Osteocyte (in vitro differentiated cells): ENCODE data around the gene RAB44. TPM values are rescaled to one million over a fixed set of nuclear protein-coding genes. Genes with fewer than 3 reads are reported as not detected.
A peak's percentile ranks its signal among the peaks of the same experiment; 100 is the strongest.

Experiments used
- DNase-seq: peaks from one replicate; pipeline ENCODE4 v3.0.0; 2021; ENCODE audit warnings: mixed read lengths; ENCODE audit not compliant: unreplicated experiment; ENCODE audit errors: extremely low spot score
- H3K27ac Mint-ChIP-seq: one replicate; pipeline ENCODE4 v1.8.0; 2021; ENCODE audit warnings: mild to moderate bottlenecking, mixed read lengths; ENCODE audit not compliant: unreplicated experiment
- H3K27me3 Mint-ChIP-seq: one replicate; pipeline ENCODE4 v1.8.0; 2021; ENCODE audit warnings: mixed read lengths; ENCODE audit not compliant: unreplicated experiment
- H3K36me3 Mint-ChIP-seq: one replicate; pipeline ENCODE4 v1.8.0; 2021; ENCODE audit warnings: mixed read lengths; ENCODE audit not compliant: unreplicated experiment
- H3K4me1 Mint-ChIP-seq: one replicate; pipeline ENCODE4 v1.8.0; 2021; ENCODE audit warnings: mixed read lengths; ENCODE audit not compliant: unreplicated experiment
- H3K4me3 Mint-ChIP-seq: one replicate; pipeline ENCODE4 v1.8.0; 2021; ENCODE audit warnings: mild to moderate bottlenecking, moderate library complexity, mixed read lengths; ENCODE audit not compliant: unreplicated experiment
- H3K9me3 Mint-ChIP-seq: one replicate; pipeline ENCODE4 v1.8.0; 2021; ENCODE audit warnings: mixed read lengths; ENCODE audit not compliant: unreplicated experiment
- total RNA-seq: library from RNA; stranded (reverse); gene quantifications from 2 replicates; pipeline ENCODE4 v1.2.1, GENCODE V29; 2021
- TF ChIP-seq, protein P1 (sequence below): fragments of 200-600 bp; sonication (generic); IDR thresholded peaks from 2 replicates; pipeline ENCODE4 v1.5.0; 2021; ENCODE audit warnings: antibody characterized with exemption, mild to moderate bottlenecking, moderate library complexity

RAB44 gene
- total RNA-seq, 1 donor from 2014 or later, result not detected

DNA sequence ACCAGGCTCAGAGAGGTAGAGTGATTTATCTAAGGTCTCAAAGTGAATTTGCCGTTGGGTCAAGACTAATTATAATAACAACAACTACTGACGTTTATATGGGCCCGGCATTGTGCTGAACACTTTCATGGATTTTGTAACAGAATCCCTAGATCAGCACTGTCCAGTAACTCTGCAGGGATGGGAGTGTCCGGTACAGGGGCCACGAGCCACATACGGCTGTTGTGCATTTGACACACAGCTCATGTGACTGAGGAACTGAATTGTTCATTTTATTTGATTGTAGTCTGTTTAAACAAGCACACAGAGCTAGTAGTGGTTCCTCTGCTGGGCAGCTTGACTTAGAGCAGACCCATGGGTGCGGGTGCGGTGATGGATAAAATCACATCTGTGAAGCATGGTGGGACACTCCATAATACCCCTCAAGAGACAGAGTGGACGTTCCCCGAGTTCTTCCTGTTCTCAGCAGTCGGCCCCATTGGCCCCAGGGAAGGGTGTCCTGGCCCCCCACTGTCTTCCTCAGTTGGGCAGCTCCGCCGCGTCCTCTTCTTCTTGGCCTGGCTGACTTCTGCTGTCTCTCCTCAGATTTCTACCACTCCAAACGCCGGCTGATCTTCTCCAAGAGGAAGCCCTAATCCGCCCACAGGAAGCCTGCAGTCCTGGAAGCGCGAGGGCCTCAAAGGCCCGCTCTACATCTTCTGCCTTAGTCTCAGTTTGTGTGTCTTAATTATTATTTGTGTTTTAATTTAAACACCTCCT is 12.3 kb upstream of the RAB44 start:
- H3K4me1 Mint-ChIP-seq, result peaks cover 30% of the 10 kb centered on the region
- H3K27ac Mint-ChIP-seq, result peak overlapping the region; percentile 7
- H3K4me3 Mint-ChIP-seq, result no peak overlapping the region
- H3K27me3 Mint-ChIP-seq, result no peaks in the 10 kb centered on the region
- H3K36me3 Mint-ChIP-seq, result peaks cover 36% of the 10 kb centered on the region
- DNase-seq, result no peak
- TF ChIP-seq, protein P1, sequence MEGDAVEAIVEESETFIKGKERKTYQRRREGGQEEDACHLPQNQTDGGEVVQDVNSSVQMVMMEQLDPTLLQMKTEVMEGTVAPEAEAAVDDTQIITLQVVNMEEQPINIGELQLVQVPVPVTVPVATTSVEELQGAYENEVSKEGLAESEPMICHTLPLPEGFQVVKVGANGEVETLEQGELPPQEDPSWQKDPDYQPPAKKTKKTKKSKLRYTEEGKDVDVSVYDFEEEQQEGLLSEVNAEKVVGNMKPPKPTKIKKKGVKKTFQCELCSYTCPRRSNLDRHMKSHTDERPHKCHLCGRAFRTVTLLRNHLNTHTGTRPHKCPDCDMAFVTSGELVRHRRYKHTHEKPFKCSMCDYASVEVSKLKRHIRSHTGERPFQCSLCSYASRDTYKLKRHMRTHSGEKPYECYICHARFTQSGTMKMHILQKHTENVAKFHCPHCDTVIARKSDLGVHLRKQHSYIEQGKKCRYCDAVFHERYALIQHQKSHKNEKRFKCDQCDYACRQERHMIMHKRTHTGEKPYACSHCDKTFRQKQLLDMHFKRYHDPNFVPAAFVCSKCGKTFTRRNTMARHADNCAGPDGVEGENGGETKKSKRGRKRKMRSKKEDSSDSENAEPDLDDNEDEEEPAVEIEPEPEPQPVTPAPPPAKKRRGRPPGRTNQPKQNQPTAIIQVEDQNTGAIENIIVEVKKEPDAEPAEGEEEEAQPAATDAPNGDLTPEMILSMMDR, result no peak
- no peaks in the 10 kb centered on the region for H3K9me3 Mint-ChIP-seq

DNA sequence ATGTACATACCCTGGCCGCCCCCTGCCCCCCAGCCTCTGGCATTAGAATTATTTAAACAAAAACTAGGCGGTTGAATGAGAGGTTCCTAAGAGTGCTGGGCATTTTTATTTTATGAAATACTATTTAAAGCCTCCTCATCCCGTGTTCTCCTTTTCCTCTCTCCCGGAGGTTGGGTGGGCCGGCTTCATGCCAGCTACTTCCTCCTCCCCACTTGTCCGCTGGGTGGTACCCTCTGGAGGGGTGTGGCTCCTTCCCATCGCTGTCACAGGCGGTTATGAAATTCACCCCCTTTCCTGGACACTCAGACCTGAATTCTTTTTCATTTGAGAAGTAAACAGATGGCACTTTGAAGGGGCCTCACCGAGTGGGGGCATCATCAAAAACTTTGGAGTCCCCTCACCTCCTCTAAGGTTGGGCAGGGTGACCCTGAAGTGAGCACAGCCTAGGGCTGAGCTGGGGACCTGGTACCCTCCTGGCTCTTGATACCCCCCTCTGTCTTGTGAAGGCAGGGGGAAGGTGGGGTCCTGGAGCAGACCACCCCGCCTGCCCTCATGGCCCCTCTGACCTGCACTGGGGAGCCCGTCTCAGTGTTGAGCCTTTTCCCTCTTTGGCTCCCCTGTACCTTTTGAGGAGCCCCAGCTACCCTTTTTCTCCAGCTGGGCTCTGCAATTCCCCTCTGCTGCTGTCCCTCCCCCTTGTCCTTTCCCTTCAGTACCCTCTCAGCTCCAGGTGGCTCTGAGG is 11.5 kb upstream of the RAB44 start:
- Mint-ChIP-seq H3K27me3 (no peaks in the 10 kb centered on the region), H3K36me3 (peaks cover 36% of the 10 kb centered on the region), H3K9me3 (no peaks in the 10 kb centered on the region), H3K4me3 (no peak overlapping the region), H3K4me1 (peaks cover 23% of the 10 kb centered on the region), H3K27ac (no peak overlapping the region)
- TF ChIP-seq, protein P1, result no peak
- DNase-seq, result no peak

DNA sequence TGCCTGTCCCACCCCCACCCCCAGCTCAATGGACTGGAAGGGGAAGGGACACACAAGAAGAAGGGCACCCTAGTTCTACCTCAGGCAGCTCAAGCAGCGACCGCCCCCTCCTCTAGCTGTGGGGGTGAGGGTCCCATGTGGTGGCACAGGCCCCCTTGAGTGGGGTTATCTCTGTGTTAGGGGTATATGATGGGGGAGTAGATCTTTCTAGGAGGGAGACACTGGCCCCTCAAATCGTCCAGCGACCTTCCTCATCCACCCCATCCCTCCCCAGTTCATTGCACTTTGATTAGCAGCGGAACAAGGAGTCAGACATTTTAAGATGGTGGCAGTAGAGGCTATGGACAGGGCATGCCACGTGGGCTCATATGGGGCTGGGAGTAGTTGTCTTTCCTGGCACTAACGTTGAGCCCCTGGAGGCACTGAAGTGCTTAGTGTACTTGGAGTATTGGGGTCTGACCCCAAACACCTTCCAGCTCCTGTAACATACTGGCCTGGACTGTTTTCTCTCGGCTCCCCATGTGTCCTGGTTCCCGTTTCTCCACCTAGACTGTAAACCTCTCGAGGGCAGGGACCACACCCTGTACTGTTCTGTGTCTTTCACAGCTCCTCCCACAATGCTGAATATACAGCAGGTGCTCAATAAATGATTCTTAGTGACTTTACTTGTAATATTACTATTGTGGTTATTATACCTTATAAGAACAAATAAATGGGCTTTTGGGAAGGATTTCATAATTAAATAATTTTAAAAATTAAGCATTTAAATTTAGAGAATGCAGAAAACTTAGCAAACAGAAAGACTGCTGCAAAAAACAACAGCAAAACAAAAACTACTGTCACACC is 10.7 kb upstream of the RAB44 start:
- no peak overlapping the region for H3K27ac Mint-ChIP-seq
- peaks cover 36% of the 10 kb centered on the region for H3K36me3 Mint-ChIP-seq
- H3K4me1 Mint-ChIP-seq, result peaks cover 19% of the 10 kb centered on the region
- no peaks in the 10 kb centered on the region for H3K9me3 Mint-ChIP-seq
- no peak overlapping the region for H3K4me3 Mint-ChIP-seq
- no peaks in the 10 kb centered on the region for H3K27me3 Mint-ChIP-seq
- no peak for DNase-seq
- TF ChIP-seq, protein P1, result no peak

DNA sequence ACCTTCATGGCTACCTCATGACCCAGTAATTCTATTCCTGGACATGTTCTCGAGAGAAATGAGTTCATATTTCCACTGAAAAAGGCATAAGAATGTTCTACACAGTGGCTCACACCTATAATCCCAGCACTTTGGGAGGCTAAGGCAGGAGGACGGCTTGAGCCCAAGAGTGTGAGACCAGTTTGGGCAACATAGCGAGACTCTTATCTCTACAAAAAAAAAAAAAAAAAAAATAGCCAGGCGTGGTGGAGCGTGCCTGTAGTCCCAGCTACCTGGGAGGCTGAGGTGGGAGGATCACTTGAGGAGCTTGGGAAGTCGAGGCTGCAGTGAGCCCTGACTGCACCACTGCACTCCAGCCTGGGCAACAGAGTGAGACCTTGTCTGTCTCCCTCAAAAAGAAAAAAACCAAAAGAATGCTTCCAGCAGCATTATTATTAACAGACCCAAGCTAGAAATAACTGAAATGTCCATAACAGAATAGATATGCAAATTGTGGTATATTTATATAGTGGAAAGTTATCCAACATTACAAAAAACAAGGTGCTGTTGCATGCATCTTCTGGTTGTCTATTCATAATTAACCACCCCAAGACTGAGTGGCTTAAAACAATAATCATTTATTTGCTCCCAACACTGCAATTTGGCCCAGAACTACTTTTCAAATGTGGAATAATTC is 9.4 kb upstream of the RAB44 start:
- no peaks in the 10 kb centered on the region for H3K27me3 Mint-ChIP-seq
- H3K4me1 Mint-ChIP-seq, result peaks cover 8% of the 10 kb centered on the region
- H3K27ac Mint-ChIP-seq, result no peak overlapping the region
- no peaks in the 10 kb centered on the region for H3K9me3 Mint-ChIP-seq
- H3K36me3 Mint-ChIP-seq, result peaks cover 33% of the 10 kb centered on the region
- TF ChIP-seq, protein P1, result no peak
- H3K4me3 Mint-ChIP-seq, result no peak overlapping the region
- no peak for DNase-seq
